ENCODE results near the gene FHOD1.

GRCh38 chr16:67191411-67191994 lies 55.8 kb downstream of the FHOD1 start:
- TF ChIP-seq CTCF (conservative IDR thresholded peaks at IDR 0.05) = no peak
- TF ChIP-seq EZH2 (IDR thresholded peaks at IDR 0.05; ENCODE audit: low read depth) = no peak

Measured in PC-9 (cell line).